ENCODE results near the gene HOXC9. TPM values are rescaled to one million over a fixed set of nuclear protein-coding genes. Genes with fewer than 3 reads are reported as not detected.

The HOXC9 gene
- total and polyA plus RNA-seq, 9 of the 15 experiments (the other 6 are each of a cell fraction or from before 2014, with no cell fraction given), result 1.1 to 10.5 (median 9.3) TPM

GRCh38 chr12:54032086-54032619 lies 32.2 kb downstream of the HOXC9 start:
- Histone ChIP-seq H2AFZ (ENCODE audit: low read depth, low read length) (no peak overlapping the region), H3K27me3 (ENCODE audit: control insufficient read depth in 2 of 2, insufficient read depth in 2 of 2, low read length in 2 of 2) (no peaks in the 10 kb centered on the region), H3K9me3 (replicated peaks; ENCODE audit: control insufficient read depth, insufficient read depth, low read depth, low read length) (no peaks in the 10 kb centered on the region), H3K4me1 (replicated peaks in 1 of 2; ENCODE audit: control insufficient read depth in 2 of 2, insufficient read depth in 2 of 2, low read length in 2 of 2) (peaks cover 0 to 28% of the 10 kb centered on the region in 2 experiments; a peak in 2 of 5 replicates), H3K4me3 (no peak overlapping the region), H3K36me3 (ENCODE audit: control insufficient read depth, insufficient read depth, low read length) (peaks cover 2% of the 10 kb centered on the region; the same call in 1 of the 3 replicates), H4K20me1 (replicated peaks; ENCODE audit: control insufficient read depth, insufficient read depth, low read length) (no peaks in the 10 kb centered on the region), H3K27ac (ENCODE audit: extremely low read depth, low read depth, low read length) (no peak overlapping the region), H3K4me2 (ENCODE audit: insufficient read depth, low read length) (no peak overlapping the region), H3K79me2 (ENCODE audit: control insufficient read depth, insufficient read depth, low read length) (no peaks in the 10 kb centered on the region), H3K9me1 (ENCODE audit: control insufficient read depth, insufficient read depth, low read length) (no peaks in the 10 kb centered on the region), H3K9ac (ENCODE audit: insufficient read depth in 1 of 2, low read depth in 2 of 2, low read length in 2 of 2) (no peak overlapping the region)
- no peak; the same call in 2 of the 3 replicates for ATAC-seq
- POLR2A ChIA-PET, result interaction anchor here (0.7 to 0.8 kb wide), 2 partner anchors 14 to 133 kb away, joined by 4 to 6 read pairs; no protein-coding TSS in a partner anchor
- 44% methylated on average over 6 of the region's 6 CpGs for WGBS (ENCODE audit: insufficient coverage, low coverage, missing lambda C conversion rate)
- CTCF ChIA-PET (ENCODE audit: low intra/inter-chr PET ratio), result interaction anchor here (0.7 to 2.6 kb wide), 9 partner anchors 26 to 329 kb away, joined by 3 to 36 read pairs (median 10); no protein-coding TSS in a partner anchor
- DNase-seq (ENCODE audit: extremely low read depth in 1 of 4, low spot score in 3 of 4), result peak in 1 of 4 experiments; percentile 30
- intact Hi-C loops (cut with micrococcal nuclease) (loop anchor here (1.0 to 2.0 kb wide), 3 partner anchors 25 to 159 kb away; no protein-coding TSS in a partner anchor), in situ Hi-C loops (cut with MboI) (no loop called here)
- no peak for FAIRE-seq
- BruUV-seq (replicated peaks), result no TSS peak
- no peak for TF ChIP-seq KAT2B (IDR thresholded peaks at IDR 0.05; ENCODE audit: low read depth, low read length)
- no peak for TF ChIP-seq SMAD2 (IDR thresholded peaks at IDR 0.05; ENCODE audit: low read depth, low read length)
- TF ChIP-seq ZNF449 (CRISPR knock-in tag; IDR thresholded peaks at IDR 0.05), result no peak
- TF ChIP-seq ATF7 (IDR thresholded peaks at IDR 0.05), result no peak
- TF ChIP-seq CBFB (CRISPR knock-in tag; IDR thresholded peaks at IDR 0.05), result no peak
- no peak for TF ChIP-seq E2F3 (CRISPR knock-in tag; IDR thresholded peaks at IDR 0.05)
- no peak for TF ChIP-seq CBX3 (IDR thresholded peaks at IDR 0.05; ENCODE audit: borderline replicate concordance in 1 of 2, low read length in 2 of 2)
- TF ChIP-seq BRCA1 (IDR thresholded peaks at IDR 0.05), result no peak
- no peak for TF ChIP-seq BRCA1 (CRISPR knock-in tag; IDR thresholded peaks at IDR 0.05)
- no peak for TF ChIP-seq ZC3H4 (CRISPR knock-in tag; IDR thresholded peaks at IDR 0.05; ENCODE audit: borderline replicate concordance)
- no peak for TF ChIP-seq NCOA4 (IDR thresholded peaks at IDR 0.05; ENCODE audit: partially characterized antibody)
- no peak for TF ChIP-seq ZNF398 (CRISPR knock-in tag; IDR thresholded peaks at IDR 0.05)
- no peak for TF ChIP-seq MAZ (CRISPR knock-in tag; conservative IDR thresholded peaks at IDR 0.05 in 1 of 2, IDR thresholded peaks at IDR 0.05 in 1 of 2)
